Stimulated activated naive CD4-positive, alpha-beta T cell (primary cell): ENCODE measurements around the gene SLC9A9.

Experiments used
- DNase-seq, 6 experiments: peaks; one replicate each; lab custom pipeline; 2025; lab: John Stamatoyannopoulos, UW

Gene SLC9A9

DNA sequence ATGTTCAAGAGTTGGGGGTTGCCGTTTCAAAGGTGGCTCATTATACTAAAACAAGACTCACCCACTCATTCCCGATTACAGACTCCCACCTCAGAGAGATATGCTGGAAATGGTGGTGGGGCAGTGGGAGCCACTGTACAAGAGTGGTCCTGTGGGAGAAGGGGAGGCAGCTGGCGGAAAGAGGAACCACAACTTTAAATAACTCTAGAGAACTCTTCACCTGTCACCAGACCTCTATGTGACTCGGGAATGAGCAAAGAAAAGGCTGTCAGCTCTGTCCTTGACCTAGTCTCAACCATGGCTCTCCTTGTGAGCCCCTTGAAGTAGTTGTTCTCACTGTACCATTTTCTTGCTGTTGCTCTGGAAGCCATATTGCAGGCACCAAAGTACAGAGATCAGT is 434.9 kb downstream of the SLC9A9 start:
- DNase-seq, result no peak

DNA sequence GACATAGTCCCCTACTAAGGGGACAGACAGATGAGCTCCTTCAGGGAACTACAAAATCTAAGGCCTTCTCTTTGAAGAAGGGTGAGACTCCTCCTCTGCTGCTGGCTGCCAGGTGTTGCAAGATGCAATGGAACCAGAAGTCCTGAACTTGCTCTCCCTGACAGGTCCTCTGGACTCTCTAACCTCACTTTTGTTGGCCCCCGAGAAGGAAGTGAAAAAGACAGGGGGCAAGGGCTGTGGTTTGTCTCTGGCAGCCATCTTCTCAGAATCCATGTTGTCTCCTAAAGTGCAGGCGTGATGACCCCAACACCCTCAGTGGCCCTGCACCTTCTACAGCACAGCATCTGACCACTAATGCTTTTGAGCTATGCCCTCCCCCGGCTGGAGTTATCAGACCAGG is 436.2 kb downstream of the SLC9A9 start:
- DNase-seq, result no peak

DNA sequence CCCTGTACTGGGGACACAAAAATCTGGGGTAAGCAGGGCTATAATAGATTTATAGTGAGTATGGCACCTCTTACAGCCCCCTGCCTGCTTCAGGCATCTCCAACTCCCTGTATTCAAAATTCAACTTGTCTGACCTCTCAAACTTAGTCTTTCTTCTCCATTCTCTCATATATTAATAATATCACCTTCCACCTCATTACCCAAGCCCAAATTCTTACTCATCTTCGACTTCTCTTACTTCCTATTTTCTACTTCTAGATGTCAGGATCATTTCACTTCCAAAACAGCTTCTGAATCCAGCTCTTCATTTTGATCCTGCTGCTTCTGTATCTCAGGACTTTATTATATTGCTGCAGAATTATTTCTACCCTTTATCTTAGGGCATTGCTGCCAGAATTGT is 438.0 kb downstream of the SLC9A9 start:
- DNase-seq, result no peak

DNA sequence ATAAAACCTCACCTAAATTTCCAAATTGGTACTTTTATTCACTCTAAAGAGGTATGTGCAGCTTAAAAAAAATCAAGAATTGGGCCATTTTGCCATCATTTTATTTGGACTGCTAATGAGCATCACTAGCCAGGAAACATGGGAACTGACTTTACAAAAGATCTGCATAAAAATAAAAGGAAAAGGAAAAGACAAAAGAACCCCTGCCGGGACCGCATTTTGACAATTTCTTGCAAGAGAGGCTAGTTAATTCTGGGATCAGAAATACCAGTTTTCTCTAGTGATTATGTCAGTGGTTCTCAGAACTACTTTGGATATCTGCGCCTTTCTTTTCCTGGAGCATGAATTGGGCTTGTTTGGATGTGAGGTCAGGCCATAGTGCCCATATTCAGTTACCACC is 439.5 kb downstream of the SLC9A9 start:
- DNase-seq, result no peak

DNA sequence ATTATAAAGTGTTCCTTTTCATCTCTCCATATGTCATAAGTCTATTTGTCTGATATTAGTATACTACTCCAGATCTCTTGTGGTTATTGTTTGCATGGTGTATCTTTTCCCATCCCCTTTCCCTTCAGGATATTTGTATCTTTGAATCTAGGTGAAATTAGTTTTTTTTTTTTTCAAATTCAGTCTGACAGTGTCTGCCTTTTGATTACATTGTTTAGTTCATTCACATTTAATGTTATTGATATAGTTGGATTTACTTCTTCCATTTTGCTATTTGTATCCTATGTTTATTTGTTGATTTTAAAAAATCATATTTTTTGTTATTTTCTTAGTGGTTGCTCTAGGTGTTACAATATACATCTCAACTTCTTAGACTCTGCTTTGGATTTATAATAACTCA is 445.7 kb downstream of the SLC9A9 start:
- no peak for DNase-seq

DNA sequence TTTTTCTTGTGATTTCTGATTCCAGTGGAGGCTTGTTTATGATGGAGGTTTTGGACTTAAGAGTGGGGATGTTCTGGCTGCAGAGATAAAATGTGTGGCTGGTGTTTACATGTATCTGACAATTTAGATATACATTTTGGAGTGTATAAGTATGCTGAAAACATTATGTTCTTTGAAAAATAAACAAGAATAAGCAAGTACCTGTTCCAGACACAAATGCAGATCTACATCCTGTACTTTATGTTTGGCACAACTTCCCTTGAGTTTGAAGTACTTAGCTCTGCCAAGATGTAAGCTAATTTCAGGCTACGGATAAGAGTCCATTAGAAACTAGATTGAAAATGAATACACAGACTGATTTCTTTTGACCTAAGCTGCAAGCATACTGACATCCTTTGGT is 451.5 kb downstream of the SLC9A9 start:
- no peak for DNase-seq

DNA sequence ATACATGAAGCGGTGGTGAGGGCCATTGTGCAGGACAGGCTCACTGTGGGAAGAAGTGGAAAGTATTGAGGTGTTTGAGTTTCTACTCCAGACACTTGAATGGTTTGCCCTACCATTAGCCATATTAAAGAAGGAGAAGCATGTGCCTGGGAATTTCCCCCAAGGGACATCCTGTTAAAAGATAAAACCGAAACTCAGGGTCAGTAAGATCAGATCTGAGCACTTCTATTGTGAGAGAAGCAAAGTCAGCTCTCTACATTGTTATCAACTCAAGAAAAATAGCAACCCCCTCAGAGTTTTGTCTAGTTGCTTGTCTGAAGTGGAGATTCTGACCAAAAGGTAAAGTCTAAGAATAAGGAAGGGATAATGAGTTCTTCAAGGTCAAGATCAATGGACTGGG is 458.9 kb downstream of the SLC9A9 start:
- DNase-seq, result no peak

DNA sequence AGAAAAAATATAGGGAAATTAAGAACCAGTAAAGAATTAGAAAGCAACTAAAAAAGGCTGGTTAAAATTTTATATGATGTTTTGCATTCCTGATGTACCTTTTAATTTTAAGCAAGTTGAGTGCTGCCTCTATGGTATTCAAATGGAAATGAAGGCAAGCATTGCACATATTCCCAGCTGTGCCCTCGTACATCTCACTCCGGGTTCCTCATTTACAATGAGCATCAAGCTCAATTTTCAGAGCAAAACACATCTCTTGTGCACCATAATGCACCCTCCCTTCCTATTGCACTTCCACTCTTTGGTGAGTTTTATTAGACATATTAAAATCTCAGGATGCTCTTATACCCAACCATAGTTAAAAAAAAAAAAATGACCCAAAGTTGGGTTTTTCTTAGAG is 460.8 kb downstream of the SLC9A9 start:
- DNase-seq, result no peak

DNA sequence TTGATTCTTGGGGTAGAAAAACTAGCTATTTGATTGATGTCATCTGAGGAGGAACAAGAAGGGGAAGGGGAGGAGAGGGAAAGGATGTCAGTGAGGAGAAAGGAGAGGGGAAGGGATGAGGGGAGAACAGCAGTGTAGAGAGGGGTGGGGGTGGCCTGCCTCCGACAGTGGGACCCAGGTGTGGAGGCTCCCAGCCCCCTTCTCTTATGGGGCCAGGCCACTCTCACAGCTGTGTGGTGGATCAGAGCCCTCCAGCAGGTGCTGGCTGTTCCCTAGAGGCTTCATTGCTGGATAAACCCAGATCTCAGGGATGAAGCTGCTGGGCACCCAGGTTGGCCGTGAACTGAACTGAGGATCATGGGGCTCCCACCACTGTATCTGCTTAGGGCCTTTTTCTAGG is 464.2 kb downstream of the SLC9A9 start:
- DNase-seq, result no peak

DNA sequence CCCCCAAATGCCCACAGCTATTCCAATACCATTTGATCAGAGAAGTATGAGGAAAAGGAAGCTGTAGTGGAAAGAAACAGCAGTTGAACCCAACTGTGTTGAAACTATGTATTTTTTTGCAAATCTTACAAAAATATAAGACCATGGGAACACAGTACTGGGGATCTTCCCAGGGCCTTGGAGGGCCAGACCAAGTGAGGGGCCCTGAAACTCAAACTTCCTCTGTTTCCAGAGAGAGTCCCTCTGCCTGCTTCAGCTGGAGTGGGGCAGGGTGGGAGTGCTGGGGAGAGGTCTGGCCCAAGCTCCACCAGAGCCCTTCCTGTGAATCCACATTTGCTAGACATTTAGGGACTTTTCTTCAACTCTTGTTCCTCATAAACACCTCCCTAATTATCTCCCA is 464.8 kb downstream of the SLC9A9 start:
- DNase-seq, result no peak

DNA sequence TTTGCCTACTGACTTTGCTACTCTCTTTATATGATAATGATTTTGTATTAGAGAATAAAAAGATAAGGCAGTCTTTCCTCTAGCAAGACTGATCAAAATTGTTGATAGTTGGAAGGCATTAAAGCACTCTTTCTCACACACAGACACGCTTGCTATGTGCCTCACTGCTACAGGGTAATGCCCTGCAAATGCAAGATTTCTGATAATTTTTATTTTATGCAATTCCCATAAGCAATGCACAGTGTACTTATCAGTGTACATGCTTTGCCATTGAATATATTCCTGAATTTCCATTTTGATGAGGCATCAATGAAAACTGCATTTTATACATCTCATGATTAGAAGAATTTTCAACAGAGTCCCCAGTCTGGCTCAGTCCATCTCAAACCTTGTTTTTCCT is 465.5 kb downstream of the SLC9A9 start:
- no peak for DNase-seq

DNA sequence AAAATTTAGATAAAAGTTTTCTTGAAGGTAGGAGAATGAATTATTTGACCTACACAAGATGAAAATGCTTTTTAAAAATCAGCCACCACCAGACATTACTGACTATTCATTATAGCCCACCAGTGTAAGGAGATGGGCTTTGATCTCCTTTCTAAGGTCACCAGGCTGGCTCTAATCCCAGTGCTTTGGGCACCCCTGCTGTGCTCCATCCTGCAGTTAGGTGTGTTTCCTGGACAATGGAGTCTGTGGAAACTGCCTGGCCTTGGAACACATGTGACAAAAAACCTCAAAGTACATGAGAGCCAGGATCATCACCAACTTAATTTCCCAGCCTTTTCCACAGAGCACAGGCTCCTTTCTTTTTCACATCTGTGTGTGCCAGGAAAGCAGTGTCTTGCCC is 467.8 kb downstream of the SLC9A9 start:
- no peak for DNase-seq

DNA sequence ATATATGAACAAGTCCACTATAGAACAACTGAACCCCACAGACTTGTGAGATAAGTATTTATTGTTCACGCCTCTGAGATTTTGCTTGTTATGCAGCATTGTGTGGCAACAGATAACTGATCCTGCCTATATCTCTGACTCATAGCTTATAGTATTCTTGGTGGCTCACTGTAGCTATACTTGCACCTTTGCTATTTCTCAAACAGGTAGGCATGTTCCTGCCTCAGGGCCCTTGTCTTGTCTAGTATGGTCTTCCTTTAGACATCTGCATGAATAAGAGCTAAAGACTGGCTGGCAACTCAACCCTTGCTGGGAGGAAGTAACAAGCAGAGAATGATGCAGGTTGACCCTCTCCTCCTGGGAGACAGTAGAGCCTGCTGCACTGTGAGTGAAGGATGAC is 472.6 kb downstream of the SLC9A9 start:
- DNase-seq, result no peak

DNA sequence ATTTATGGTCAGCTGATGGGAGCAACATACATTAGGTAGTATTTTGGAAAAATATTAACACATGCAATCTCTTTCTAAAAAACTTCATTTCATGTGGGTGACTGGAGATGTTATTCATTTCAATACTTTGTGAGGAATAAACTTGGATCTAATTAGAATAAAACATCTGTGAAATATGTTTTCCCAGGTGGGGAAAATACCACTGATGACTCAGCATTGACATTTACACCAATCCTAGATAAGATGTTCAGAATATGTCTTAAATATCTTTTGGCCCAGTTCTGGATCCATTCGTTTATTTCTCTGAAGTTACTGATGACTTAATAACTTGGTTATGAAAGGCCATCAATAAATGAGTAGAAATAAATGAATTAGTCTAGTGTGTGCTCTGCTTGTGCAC is 481.1 kb downstream of the SLC9A9 start:
- no peak for DNase-seq

DNA sequence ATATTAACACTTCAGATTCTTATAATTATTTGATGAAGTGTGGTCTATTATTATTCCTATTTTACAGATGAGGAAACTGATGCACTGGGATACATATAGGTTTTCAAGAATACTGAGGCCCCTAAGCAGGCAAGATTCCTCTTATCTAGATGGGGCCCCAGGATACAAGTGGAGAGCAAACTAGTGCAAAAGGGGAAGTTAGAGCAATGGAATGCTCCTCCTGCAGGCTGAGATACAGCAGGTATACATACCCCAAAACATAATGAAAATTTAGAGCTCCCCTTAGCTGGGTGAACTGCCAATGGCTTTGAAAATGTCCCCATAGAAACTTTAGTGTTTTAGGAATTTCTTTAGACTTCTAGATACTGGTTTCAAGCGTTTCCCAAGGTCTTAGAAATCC is 481.6 kb downstream of the SLC9A9 start:
- no peak for DNase-seq

DNA sequence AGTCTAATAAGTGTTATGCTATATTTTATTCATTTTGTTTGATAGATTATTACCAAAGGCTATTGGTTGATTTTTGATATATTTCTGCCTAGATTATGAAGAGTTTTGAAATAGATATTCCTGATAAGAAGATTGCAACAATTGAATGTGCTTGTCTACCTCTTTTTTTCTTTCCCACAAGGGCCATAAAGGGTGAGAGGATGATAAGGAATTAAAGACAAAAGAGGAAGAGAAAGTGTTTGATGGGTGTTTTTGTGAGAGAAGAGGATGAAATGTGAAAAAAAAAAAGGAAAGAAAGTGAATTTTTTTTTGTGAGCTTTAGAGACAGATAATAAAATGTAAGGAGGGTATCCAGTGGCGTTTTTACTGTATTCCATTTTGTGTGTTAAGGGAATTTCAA is 484.3 kb downstream of the SLC9A9 start:
- DNase-seq, result no peak

DNA sequence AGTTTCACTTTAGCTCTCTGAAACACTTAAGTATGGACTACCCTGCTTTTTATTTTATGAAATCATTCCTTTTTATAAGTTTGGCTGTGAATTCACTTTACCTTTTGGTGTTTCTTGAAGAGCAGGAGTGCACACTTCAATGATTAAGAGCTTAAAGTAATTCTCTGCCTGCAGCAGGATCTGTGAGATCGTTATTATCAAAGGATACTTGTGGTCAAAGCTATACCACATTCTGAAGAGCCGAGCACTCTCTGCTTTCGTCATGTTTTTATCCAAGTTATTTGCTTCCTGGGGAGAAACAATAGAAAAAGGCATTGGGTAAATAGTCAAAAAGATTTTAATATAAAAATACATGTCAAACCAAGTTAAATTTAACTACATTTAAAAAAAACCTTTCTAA is 485.0 kb downstream of the SLC9A9 start:
- peak in 3 of 6 experiments; percentile 10 to 40 (median 23) for DNase-seq

DNA sequence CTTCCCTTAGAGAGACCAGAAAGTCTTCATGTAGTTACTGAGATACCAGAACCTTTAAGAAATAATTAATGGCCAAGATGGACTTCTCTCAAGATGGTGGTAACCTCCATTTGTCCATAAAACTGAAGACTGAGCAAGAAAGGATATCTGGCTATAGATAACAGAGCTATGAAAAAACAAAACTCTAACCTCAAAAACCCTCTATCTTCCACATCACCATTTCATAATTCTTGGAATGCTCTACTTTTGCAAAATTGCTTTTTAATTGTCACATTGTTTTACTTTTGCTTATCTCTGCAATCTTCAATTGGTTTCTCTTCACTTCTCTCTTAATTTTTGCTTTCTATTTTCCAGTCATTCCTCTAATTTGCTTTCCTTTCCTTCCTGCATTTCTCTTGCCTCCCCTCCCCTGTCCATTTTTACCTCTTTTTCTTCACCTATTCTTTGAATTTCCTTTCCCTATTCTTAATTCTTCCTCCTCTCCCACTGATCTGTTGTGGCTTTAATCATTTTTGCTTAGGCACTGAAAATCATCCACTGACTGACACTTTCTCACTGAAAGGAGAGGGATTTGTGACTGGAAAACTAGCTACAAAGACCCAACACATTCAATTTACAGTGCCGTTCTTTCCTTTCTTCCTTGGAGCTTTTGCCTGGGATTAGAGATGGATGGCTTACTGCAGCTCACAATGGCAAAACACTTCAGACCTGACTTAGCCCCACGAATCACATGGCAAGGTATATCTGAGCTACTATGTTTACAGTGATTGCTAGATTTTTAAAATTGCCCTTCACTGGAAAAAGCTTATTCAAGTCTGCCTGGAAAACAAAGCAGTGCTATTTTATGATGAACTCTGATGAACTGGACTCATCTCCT is 485.9 kb downstream of the SLC9A9 start:
- DNase-seq, result no peak

DNA sequence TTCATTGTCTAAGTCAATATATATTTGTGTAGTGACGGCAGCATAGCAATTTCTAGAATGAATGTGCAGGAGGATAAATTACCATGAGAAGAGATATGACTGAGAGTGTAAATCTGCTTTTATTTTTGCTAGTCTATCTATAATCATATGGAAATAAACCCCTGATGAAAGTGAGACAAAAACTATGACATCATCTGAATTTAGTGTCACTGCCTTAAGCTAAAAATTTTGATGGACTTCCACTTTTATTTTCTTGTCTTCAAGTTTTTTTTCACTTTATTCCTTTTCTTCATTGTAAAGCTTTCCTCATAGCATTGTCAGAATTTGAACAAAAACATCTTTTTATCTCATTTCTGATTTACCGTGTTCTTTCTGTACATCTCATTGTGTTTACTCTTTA is 486.7 kb downstream of the SLC9A9 start:
- DNase-seq, result no peak

DNA sequence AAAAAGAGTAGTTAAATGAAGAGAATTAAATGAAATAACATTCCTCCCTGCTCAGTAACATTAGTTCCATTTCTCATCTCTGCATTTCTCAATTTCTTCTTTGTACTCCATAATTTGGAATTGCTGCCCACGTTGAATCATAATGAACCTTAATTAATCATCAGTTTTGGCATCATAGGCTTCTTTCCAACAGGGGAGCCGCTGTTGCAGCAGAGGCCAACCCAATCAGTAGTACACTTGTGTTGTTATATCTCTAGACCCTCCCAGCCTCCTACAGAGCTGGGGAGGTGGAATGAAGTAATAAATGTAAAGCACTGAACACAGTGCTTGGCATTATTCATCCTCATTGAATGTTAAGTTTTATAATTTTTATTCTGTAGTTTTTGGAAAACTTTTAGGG is 488.0 kb downstream of the SLC9A9 start:
- DNase-seq, result no peak

DNA sequence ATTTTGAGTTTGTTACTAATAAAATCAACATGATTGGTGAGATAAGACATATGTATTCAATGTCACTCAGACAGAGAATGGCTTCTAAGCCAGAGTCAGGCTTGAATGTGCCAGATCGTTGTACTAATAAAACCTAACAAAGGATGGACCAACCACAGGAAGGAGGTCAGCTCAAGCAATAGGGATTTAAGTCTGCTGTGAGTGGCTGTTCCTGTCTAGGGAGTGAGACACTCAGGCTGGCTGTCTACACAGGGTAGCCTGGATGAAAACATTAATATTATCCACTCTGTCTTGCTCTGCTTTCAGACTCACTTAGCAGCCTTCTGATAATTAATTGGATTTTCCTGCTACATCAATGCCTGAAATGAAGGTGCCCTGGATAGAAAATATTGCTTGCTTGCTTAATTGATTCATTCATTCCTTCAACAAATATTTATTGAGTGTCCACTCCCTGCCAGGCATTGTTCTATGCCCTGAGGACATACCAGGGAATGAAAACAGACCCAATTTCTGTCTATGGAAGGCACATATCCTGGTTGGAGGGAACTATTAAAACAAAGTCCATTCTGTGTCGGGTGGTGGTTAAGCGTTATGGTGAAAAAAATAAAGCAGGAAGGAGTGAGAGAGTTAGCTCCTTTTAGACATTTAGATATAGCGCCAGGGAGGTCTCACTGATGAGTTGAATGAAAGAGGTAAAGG is 489.3 kb downstream of the SLC9A9 start:
- DNase-seq, result no peak

DNA sequence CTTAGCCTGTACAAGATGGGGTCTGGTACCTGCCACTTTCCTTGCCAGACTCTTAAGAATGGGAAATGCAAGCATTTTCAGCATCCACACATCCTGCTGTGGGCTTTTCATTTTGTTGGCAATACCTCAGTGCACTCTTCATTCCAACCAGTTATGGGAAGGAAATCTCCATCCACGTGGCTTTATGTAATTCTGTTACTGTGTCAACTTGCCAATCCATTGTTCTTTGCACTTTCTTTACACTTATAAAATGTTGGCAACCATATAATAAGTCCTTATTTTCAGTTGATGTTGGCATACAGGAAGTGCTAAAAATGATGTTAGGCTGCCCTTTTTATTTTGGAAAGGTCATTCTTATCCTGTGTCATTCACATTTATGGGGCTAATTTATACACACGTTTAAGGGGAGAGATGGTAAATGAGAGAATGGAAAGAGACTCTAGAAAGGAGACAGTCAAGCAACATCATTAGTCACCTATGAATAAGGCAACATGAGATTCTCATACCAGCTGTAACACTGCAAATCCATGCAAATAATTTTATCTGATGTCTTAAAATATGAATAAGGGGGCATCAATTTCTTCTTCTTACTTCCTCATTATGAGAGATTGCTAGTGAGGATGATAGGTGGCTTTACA is 490.0 kb downstream of the SLC9A9 start:
- DNase-seq, result no peak

DNA sequence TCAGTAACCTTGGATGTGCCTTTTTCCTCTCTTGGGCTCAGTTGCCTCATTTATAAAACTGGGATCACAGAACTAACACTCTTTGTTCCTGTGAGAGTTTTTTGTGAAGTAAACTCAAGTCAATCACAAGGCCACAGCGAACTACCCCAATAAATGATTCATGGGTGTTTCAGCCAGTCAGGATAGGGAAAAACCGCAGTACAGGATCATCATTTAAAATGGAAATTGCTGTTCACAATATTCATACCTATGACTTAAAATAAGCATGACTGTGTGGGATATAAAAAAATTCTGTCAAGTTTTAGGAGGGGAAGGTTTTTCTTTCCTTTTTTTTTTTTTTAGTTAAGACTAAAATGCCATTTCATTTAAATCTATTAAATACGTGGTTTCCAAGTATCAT is 490.6 kb downstream of the SLC9A9 start:
- no peak for DNase-seq
